GM12891 (cell line): Measurements from ENCODE around the gene PPP1R9A.

Experiments
- POLR2A ChIP-seq: IDR thresholded peaks from 2 replicates; pipeline ENCODE4 v1.6.1; 2011; ENCODE audit warnings: low read depth, low read length, control low read depth
- POLR2AphosphoS5 ChIP-seq: IDR thresholded peaks from 2 replicates; pipeline ENCODE4 v1.6.1; 2011; ENCODE audit warnings: low read depth, low read length, control low read depth
- TAF1 ChIP-seq: IDR thresholded peaks from 2 replicates; pipeline ENCODE4 v1.6.1; 2011; ENCODE audit warnings: low read depth, low read length, control low read depth

DNA sequence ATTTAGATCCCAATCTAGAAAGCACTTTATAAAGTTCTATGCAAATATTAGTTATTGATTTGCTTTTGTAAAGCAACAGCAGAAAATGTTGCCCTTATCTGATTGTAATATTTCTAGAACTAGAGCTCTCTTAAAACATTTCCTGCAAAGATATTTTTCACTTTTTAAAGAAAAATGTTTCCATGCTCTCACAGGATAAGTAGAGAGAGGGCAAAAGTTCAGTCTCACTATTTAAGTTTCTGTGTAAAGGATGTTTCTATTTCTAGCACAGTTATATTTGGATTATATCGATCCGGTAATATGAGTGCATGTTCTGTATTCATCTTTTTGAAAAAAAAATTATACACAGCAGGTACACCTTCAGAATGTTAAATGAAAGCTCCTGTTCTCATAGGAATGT is 334.9 kb downstream of the PPP1R9A start:
- TF ChIP-seq TAF1 (no peak), POLR2A (no peak), POLR2AphosphoS5 (no peak)
